Skeletal muscle tissue (tissue), 4 donors: Measurements from ENCODE around the gene TMEM244. TPM values are rescaled to one million over a fixed set of nuclear protein-coding genes. Genes with fewer than 3 reads are reported as not detected.

Experiments used
- H3K27ac ChIP-seq: one replicate; pipeline ENCODE4 v1.7.0; 2013; ENCODE audit warnings: mild to moderate bottlenecking, low read depth, low read length, inconsistent platforms
- H3K27me3 ChIP-seq, 3 donors: one replicate each; pipeline ENCODE4 v1.7.0; 2013; ENCODE audit warnings: low read length in 3 of 3; ENCODE audit not compliant: control insufficient read depth in 3 of 3, insufficient read depth in 3 of 3
- H3K36me3 ChIP-seq, 3 donors: one replicate each; pipeline ENCODE4 v1.7.0; 2013; ENCODE audit warnings: low read length in 3 of 3; ENCODE audit not compliant: control insufficient read depth in 3 of 3, insufficient read depth in 3 of 3
- H3K4me1 ChIP-seq, 3 donors: one replicate each; pipeline ENCODE4 v1.7.0; 2013; ENCODE audit warnings: low read length in 3 of 3, mild to moderate bottlenecking in 3 of 3; ENCODE audit not compliant: control insufficient read depth in 3 of 3, insufficient read depth in 3 of 3
- H3K4me3 ChIP-seq, 3 donors: one replicate each; pipeline ENCODE4 v1.7.0; 2013; ENCODE audit warnings: low read length in 3 of 3
- H3K9ac ChIP-seq, 3 donors: one replicate each; pipeline ENCODE4 v1.7.0; 2013; ENCODE audit warnings: low read length in 3 of 3, mild to moderate bottlenecking in 3 of 3, moderate library complexity in 2 of 3, low read depth in 1 of 3
- H3K9me3 ChIP-seq, 3 donors: one replicate each; pipeline ENCODE4 v1.7.0; 2013; ENCODE audit warnings: low read length in 3 of 3; ENCODE audit not compliant: control insufficient read depth in 3 of 3
- total RNA-seq: library from RNA; depleted of rRNA; stranded (reverse); fragments of >200 nt; gene quantifications from one replicate; pipeline ENCODE4 v1.2.3, GENCODE V29; 2014
- donor health status: Osteomylitis.

The TMEM244 gene
- total RNA-seq, 1 donor from 2014 or later, result not detected

GRCh38 chr6:129871221-129871620 lies 10.1 kb upstream of the TMEM244 start:
- Histone ChIP-seq H3K4me3 (no peak overlapping the region), H3K27ac (no peak overlapping the region), H3K4me1 (no peaks in the 10 kb centered on the region), H3K9me3 (no peaks in the 10 kb centered on the region), H3K9ac (no peak overlapping the region), H3K27me3 (no peaks in the 10 kb centered on the region), H3K36me3 (no peaks in the 10 kb centered on the region)

GRCh38 chr6:129867403-129867802 lies 6.3 kb upstream of the TMEM244 start:
- Histone ChIP-seq H3K36me3 (no peaks in the 10 kb centered on the region), H3K27ac (no peak overlapping the region), H3K9me3 (no peaks in the 10 kb centered on the region), H3K4me3 (no peak overlapping the region), H3K27me3 (no peaks in the 10 kb centered on the region), H3K9ac (no peak overlapping the region), H3K4me1 (no peaks in the 10 kb centered on the region)

DNA sequence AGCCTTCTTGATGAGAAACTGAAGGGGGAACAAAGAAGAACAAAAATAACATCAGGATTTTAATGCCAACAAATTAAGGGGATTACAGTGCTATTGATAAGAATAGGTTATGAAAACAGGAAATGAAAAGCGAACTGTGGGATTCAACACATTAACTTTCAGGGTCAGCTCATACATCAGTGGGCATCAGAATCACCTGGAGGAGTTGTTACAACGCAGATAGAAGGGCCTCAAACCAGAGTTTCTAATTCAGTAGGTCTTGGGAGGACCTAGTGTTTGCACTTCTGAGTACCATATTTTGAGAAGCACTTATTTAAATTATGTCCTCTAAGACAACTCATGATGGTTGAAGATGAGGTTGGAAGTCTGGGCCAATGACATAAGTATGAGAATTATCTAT lies 5.6 kb upstream of the TMEM244 start:
- Histone ChIP-seq H3K4me3 (no peak overlapping the region), H3K9ac (no peak overlapping the region), H3K36me3 (no peaks in the 10 kb centered on the region), H3K27ac (no peak overlapping the region), H3K4me1 (no peaks in the 10 kb centered on the region), H3K9me3 (no peaks in the 10 kb centered on the region), H3K27me3 (no peaks in the 10 kb centered on the region)

DNA sequence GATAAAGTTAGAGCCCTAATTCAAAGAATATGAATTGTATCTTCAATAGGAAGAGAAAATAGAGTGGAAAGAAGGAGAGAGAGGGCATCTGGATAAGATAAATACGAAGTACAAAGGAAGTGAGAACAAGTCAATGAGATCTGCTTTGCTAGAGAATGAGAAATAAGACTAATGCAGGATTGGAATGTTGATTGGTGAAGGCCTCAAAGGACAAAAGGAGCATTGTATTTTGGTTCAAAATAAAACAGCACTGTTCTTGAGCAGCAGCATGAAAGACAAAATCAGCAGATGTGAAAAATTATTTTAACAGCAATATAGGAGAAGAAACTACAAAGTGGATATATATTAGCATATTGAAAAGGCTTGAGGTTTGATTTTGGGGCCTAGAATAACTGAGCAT lies 5.1 kb upstream of the TMEM244 start:
- Histone ChIP-seq H3K9me3 (no peaks in the 10 kb centered on the region), H3K36me3 (no peaks in the 10 kb centered on the region), H3K4me1 (peaks cover 0 to 2% (median 0%) of the 10 kb centered on the region in 3 donors), H3K27me3 (no peaks in the 10 kb centered on the region), H3K9ac (no peak overlapping the region), H3K27ac (no peak overlapping the region), H3K4me3 (no peak overlapping the region)

- Histone ChIP-seq H3K9me3 (no peaks in the 10 kb centered on the region), H3K4me1 (peaks cover 0 to 8% (median 2%) of the 10 kb centered on the region in 3 donors), H3K27ac (no peak overlapping the region), H3K36me3 (no peaks in the 10 kb centered on the region), H3K27me3 (no peaks in the 10 kb centered on the region), H3K9ac (no peak overlapping the region), H3K4me3 (no peak overlapping the region)
Observed at GRCh38 chr6:129865013-129865412, 3.9 kb upstream of the TMEM244 start.

GRCh38 chr6:129863664-129864063 lies 2.5 kb upstream of the TMEM244 start:
- H3K4me3 ChIP-seq, result no peak overlapping the region
- no peaks in the 10 kb centered on the region for H3K9me3 ChIP-seq
- H3K27me3 ChIP-seq, result no peaks in the 10 kb centered on the region
- no peak overlapping the region for H3K27ac ChIP-seq
- H3K36me3 ChIP-seq, result no peaks in the 10 kb centered on the region
- H3K4me1 ChIP-seq, result peaks cover 0 to 8% (median 2%) of the 10 kb centered on the region in 3 donors
- H3K9ac ChIP-seq, result no peak overlapping the region

- Histone ChIP-seq H3K27ac (no peak overlapping the region), H3K36me3 (no peaks in the 10 kb centered on the region), H3K9me3 (no peaks in the 10 kb centered on the region), H3K4me1 (peaks cover 0 to 8% (median 2%) of the 10 kb centered on the region in 3 donors), H3K27me3 (no peaks in the 10 kb centered on the region), H3K9ac (no peak overlapping the region), H3K4me3 (no peak overlapping the region)
Observed at GRCh38 chr6:129859524-129859923, 1.6 kb downstream of the TMEM244 start.

GRCh38 chr6:129857838-129858237 lies 3.3 kb downstream of the TMEM244 start:
- Histone ChIP-seq H3K36me3 (no peaks in the 10 kb centered on the region), H3K9me3 (no peaks in the 10 kb centered on the region), H3K27me3 (no peaks in the 10 kb centered on the region), H3K4me3 (no peak overlapping the region), H3K4me1 (peaks cover 0 to 8% (median 2%) of the 10 kb centered on the region in 3 donors), H3K27ac (no peak overlapping the region), H3K9ac (no peak overlapping the region)

GRCh38 chr6:129853996-129854711 lies 7.0 kb downstream of the TMEM244 start:
- H3K9me3 ChIP-seq, result no peaks in the 10 kb centered on the region
- no peaks in the 10 kb centered on the region for H3K27me3 ChIP-seq
- H3K4me3 ChIP-seq, result no peak overlapping the region
- H3K36me3 ChIP-seq, result no peaks in the 10 kb centered on the region
- H3K9ac ChIP-seq, result no peak overlapping the region
- no peaks in the 10 kb centered on the region for H3K4me1 ChIP-seq
- no peak overlapping the region for H3K27ac ChIP-seq

DNA sequence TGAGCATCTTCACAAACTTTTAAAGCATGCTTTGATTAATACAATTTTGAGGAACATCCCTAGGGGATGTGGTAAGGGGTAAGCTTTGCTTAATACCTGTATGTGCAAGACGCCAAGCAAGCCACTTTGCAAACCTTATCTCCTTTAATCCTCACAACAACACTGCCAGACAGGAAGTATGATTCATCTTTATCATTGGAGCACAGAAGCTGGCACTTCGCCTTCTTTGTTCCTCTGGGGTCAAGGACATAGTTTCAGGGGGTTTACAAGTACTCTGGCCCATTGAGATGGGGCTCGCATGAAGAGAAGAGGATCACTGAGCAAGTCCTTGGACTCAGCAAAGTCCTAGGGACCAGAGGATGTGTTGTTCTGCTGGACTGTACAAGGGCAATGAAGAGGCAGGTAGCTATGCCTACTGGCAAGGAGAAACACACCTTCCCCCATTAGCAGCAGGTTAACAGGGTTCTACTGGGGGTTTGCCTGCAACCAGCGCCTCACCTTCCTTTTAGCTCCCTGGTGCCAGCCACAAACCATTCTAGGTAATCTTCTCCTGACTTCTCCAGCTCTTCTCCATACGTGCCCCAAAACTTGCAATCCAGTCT lies 8.8 kb downstream of the TMEM244 start:
- H3K4me3 ChIP-seq, result no peak overlapping the region
- H3K27ac ChIP-seq, result no peak overlapping the region
- no peaks in the 10 kb centered on the region for H3K27me3 ChIP-seq
- H3K9me3 ChIP-seq, result no peaks in the 10 kb centered on the region
- H3K36me3 ChIP-seq, result no peaks in the 10 kb centered on the region
- no peaks in the 10 kb centered on the region for H3K4me1 ChIP-seq
- H3K9ac ChIP-seq, result no peak overlapping the region
